Adrenal gland (tissue), 12 donors: ENCODE data around the gene NAV2. TPM values are rescaled to one million over a fixed set of nuclear protein-coding genes. Genes with fewer than 3 reads are reported as not detected.
A peak's percentile ranks its signal among the peaks of the same experiment; 100 is the strongest.

ENCODE experiments used
- DNase-seq, 7 donors: peaks; one replicate each; pipeline ENCODE4 v3.0.0-alpha.2; 2019 to 2020
- H3K27ac ChIP-seq, 5 donors: fragments of 200-600 bp; sonication (generic) in 4 of 5; 1 replicate in 3 of 5; 2 replicates in 2 of 5; pipeline versions ENCODE4 v1.5.1 to v1.8.0; 2016 to 2020; ENCODE audit warnings: mild to moderate bottlenecking in 1 of 5
- H3K27me3 ChIP-seq: fragments of 200-600 bp; 2 replicates; pipeline ENCODE4 v1.8.0; 2021
- H3K36me3 ChIP-seq, 2 donors: fragments of 200-600 bp; replicated peaks in 1 of 2; 1 replicate in 1 of 2; 2 replicates in 1 of 2; pipeline versions ENCODE4 v1.5.1 to v1.8.0; 2018 to 2022
- H3K4me1 ChIP-seq, 2 donors: fragments of 200-600 bp; replicated peaks in 1 of 2; 1 replicate in 1 of 2; 2 replicates in 1 of 2; pipeline versions ENCODE4 v1.5.1 to v1.8.0; 2018 to 2021
- H3K4me3 ChIP-seq, 4 donors: fragments of 200-600 bp; sonication (generic) in 3 of 4; one replicate each; pipeline ENCODE4 v1.5.1; 2016 to 2018
- H3K9me3 ChIP-seq, 3 donors: fragments of 200-600 bp; sonication (generic) in 1 of 3; replicated peaks in 1 of 3; 1 replicate in 2 of 3; 2 replicates in 1 of 3; pipeline versions ENCODE4 v1.5.1 to v1.8.0; 2016 to 2021
- POLR2A ChIP-seq, 2 donors: fragments of 450-650 bp; IDR thresholded peaks; one replicate each; pipeline ENCODE4 v1.6.1; 2017; ENCODE audit warnings: antibody characterized with exemption in 2 of 2, mild to moderate bottlenecking in 2 of 2, moderate library complexity in 1 of 2
- WGBS, 4 donors: extraction: QIAGEN DNeasy Blood & Tissue Kit in 2 of 4; methylation state at CpG; one replicate each; pipeline versions ENCODE4 v1.1.5 to v1.1.7; 2013 to 2017; 5-methylcytosine and 5-hydroxymethylcytosine counted together
- intact Hi-C, 2 donors: fragments of 100-400 bp; cut with DNase I; formaldehyde crosslinking; loops; one replicate each; pipeline versions ENCODE4 v1.14.1 to v1.15.0; 2022 to 2023
- polyA plus RNA-seq, 3 donors: library from polyadenylated mRNA; stranded (reverse); fragments of 200-250 nt in 2 of 3; fragments of 350-450 nt in 1 of 3; fragmentation: Illumina TruSeq in 1 of 3; extraction: RNeasy Lipid Tissue Mini Kit (QIAGEN cat#74804) in 1 of 3; gene quantifications; one replicate each; pipeline ENCODE4 v1.2.3, GENCODE V29; 2013 to 2014
- total RNA-seq, 9 donors: library from RNA; depleted of rRNA in 4 of 9; stranded (reverse); fragments of >200 nt in 4 of 9; fragments of 120-200 nt in 1 of 9; fragmentation: NEBNext Ultra II Directional in 1 of 9; extraction: Animal tissue kit (Norgen Biotek cat#: 25700) in 1 of 9; gene quantifications; one replicate each; pipeline versions ENCODE4 v1.1.0 to v1.2.4, GENCODE V29; 2013 to 2023
- TF ChIP-seq, protein P1 (sequence below), 6 experiments: fragments of 450-650 bp in 4 of 6; fragments of 200-600 bp in 2 of 6; sonication (generic) in 1 of 6; IDR thresholded peaks; 1 replicate in 5 of 6; 2 replicates in 1 of 6; pipeline versions ENCODE4 v1.5.1 to v1.8.0; 2016 to 2021; ENCODE audit warnings: antibody characterized with exemption in 6 of 6, mild to moderate bottlenecking in 2 of 6, moderate library complexity in 1 of 6
- donor health status: healthy with polysubstance abuse.
- donor health status: Bipolar disorder and iron deficiency.
- donor health status: DM: yes; HTN: yes; CAD: no.
- donor health status: DM: no; HTN: no; CAD: no.
- donor health status: DM: no; HTN: no; CAD: no.
- donor health status: DM: yes; HTN: yes; CAD: no.

NAV2 gene
- total and polyA plus RNA-seq, 12 donors, result 1.6 to 9.2 (median 5.5) TPM

DNA sequence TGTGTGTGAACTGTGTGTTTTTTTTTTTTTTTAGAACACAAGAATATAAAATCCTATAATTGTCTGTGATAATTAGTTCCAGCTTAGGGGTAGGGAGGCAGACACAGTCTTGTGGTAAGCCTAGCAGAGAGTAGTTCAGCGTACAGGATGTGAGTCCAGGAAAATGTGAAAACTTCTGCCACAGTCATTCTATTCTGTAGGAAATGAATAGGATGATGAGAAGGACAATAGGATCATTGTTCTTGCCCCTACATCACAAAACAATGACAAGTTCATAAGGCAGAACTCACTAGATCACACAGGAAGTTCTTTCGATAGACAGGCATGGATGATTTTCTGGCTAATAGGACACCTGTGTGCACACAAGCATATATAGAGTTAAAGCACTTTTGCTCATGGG lies 132.2 kb downstream of the NAV2 start:
- Histone ChIP-seq H3K27ac (no peak overlapping the region), H3K27me3 (no peaks in the 10 kb centered on the region), H3K36me3 (no peaks in the 10 kb centered on the region), H3K4me1 (no peaks in the 10 kb centered on the region), H3K4me3 (no peak overlapping the region), H3K9me3 (no peaks in the 10 kb centered on the region)
- TF ChIP-seq, protein P1, sequence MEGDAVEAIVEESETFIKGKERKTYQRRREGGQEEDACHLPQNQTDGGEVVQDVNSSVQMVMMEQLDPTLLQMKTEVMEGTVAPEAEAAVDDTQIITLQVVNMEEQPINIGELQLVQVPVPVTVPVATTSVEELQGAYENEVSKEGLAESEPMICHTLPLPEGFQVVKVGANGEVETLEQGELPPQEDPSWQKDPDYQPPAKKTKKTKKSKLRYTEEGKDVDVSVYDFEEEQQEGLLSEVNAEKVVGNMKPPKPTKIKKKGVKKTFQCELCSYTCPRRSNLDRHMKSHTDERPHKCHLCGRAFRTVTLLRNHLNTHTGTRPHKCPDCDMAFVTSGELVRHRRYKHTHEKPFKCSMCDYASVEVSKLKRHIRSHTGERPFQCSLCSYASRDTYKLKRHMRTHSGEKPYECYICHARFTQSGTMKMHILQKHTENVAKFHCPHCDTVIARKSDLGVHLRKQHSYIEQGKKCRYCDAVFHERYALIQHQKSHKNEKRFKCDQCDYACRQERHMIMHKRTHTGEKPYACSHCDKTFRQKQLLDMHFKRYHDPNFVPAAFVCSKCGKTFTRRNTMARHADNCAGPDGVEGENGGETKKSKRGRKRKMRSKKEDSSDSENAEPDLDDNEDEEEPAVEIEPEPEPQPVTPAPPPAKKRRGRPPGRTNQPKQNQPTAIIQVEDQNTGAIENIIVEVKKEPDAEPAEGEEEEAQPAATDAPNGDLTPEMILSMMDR (IDR thresholded peaks at IDR 0.05), result no peak
- TF ChIP-seq POLR2A (IDR thresholded peaks at IDR 0.05), result no peak
- intact Hi-C loops, result no loop called here
- 93 to 98% (median 95%) methylated on average over 2 of the region's 2 CpGs for WGBS, 4 donors
- no peak for DNase-seq

DNA sequence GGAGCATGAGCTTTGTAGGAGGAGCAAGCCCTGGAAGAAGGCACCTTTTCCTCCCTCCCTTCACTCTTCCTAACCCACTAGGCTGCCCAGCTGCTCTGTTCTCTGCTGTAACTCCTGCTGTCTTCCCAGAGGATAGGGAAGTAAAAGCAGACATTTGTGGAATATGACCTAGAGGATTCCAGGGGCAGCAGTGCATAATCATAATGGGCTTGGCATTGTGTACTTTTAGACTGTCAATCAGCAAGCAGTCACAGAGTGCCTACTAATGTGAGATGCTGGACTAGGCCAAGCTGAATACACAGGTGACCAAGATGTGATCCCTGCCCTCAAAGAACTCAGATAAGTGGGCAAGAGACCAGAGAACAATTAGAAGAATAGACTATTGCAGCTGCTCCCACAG lies 133.0 kb downstream of the NAV2 start:
- H3K4me3 ChIP-seq, result no peak overlapping the region
- H3K36me3 ChIP-seq, result no peaks in the 10 kb centered on the region
- H3K4me1 ChIP-seq, result no peaks in the 10 kb centered on the region
- no peak for TF ChIP-seq POLR2A (IDR thresholded peaks at IDR 0.05)
- TF ChIP-seq, protein P1 (IDR thresholded peaks at IDR 0.05), result no peak
- DNase-seq, result no peak
- no peak overlapping the region for H3K27ac ChIP-seq
- H3K9me3 ChIP-seq, result no peaks in the 10 kb centered on the region
- intact Hi-C loops, result no loop called here
- no peaks in the 10 kb centered on the region for H3K27me3 ChIP-seq

DNA sequence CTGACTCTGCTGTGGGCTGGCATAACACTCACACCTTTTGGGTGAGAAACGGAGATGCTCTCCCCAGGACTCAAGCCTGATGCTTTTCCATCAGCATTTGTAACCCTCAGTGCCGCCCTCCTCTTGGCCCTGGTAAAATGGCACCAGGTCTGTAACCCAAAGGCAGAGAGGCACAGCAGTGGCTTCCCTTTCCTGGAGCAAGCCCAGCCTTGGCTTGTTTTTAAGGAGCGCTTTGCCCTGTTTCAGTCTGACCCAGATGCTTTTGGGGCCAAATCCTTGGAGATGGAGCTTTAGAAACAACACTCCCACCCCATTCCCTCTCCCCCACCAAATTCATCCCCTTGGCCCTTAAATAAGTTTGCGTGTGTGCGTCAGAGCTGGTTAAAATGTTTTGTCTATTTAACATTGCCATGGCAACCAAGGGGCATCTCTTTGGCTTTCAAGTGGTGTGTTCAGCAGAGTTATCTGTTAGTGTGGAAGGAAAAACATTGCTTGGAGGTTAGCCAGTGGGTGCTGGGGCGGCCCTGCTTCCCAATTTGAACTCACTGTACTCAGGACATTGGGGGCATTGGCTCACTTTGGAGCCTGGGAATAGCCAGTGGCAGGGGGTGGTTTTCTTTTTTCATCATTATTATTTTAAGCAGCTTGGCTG lies 134.1 kb downstream of the NAV2 start:
- DNase-seq, result peak in 3 of 7 donors; percentile 4 to 54 (median 22)
- no peak for TF ChIP-seq POLR2A (IDR thresholded peaks at IDR 0.05)
- TF ChIP-seq, protein P1 (IDR thresholded peaks at IDR 0.05), result no peak
- H3K4me3 ChIP-seq, result no peak overlapping the region
- H3K4me1 ChIP-seq, result no peaks in the 10 kb centered on the region
- no peak overlapping the region for H3K27ac ChIP-seq
- no peaks in the 10 kb centered on the region for H3K36me3 ChIP-seq
- no peaks in the 10 kb centered on the region for H3K9me3 ChIP-seq
- intact Hi-C loops, result no loop called here
- no peaks in the 10 kb centered on the region for H3K27me3 ChIP-seq
- WGBS, 4 donors, result 78 to 88% (median 83%) methylated on average over 5 to 6 of the region's 6 CpGs

DNA sequence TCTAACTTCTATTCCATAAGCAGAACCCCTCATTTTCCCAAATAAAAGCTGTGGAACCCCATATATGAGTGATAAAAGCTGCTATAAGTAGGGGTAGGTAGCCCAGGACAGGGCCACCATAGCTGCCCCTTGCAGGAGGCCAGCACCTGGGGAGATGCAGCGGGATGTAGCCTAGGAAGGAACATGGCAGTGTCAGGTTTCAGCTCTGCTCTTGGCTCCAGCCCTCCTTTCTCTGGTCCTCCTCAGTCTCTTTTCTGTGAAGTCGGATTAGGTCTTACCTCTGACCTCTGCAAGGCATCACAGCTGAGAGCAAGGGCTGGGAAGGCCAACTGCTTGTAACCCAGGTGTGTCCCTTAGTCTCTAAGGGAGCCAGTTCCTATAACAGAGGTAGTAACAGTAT lies 135.6 kb downstream of the NAV2 start:
- Histone ChIP-seq H3K4me1 (no peaks in the 10 kb centered on the region), H3K27me3 (no peaks in the 10 kb centered on the region), H3K4me3 (no peak overlapping the region), H3K9me3 (no peaks in the 10 kb centered on the region), H3K36me3 (no peaks in the 10 kb centered on the region), H3K27ac (no peak overlapping the region)
- no peak for DNase-seq
- TF ChIP-seq POLR2A (IDR thresholded peaks at IDR 0.05), result no peak
- TF ChIP-seq, protein P1 (IDR thresholded peaks at IDR 0.05), result no peak
- intact Hi-C loops, result no loop called here
- WGBS, 4 donors, result 90 to 100% (median 99%) methylated on average over 1 to 2 of the region's 2 CpGs
